Caco-2 (cell line): ENCODE results near the gene SNRNP40. TPM values are rescaled to one million over a fixed set of nuclear protein-coding genes. Genes with fewer than 3 reads are reported as not detected.

ENCODE experiments used
- BruUV-seq: library from RNA; stranded (reverse); fragments of 400-500 nt; replicated peaks from 2 replicates; lab custom pipeline; 2021; lab: Mats Ljungman, UMichigan
- CTCF ChIA-PET: fragments of 300-600 bp; sonication (Branson Sonifier 250); formaldehyde crosslinking; loops from one replicate; lab custom pipeline; 2022; ENCODE audit warnings: antibody characterized with exemption; lab: Charles Lee
- POLR2A ChIA-PET: fragments of 300-600 bp; sonication (Branson Sonifier 250); formaldehyde crosslinking; loops from one replicate; lab custom pipeline; 2022; ENCODE audit warnings: antibody characterized with exemption; lab: Charles Lee
- DNase-seq, 2 experiments: peaks; one replicate each; pipeline versions ENCODE4 v3.0.0 to v3.0.0-alpha.2; 2020 to 2022
- H3K27me3 ChIP-seq: replicated peaks from 2 replicates; pipeline ENCODE4 v1.6.0; 2011; ENCODE audit warnings: low read length; ENCODE audit not compliant: control insufficient read depth, insufficient read depth
- H3K36me3 ChIP-seq: 2 replicates; pipeline ENCODE4 v1.5.1; 2011; ENCODE audit warnings: low read length; ENCODE audit not compliant: control insufficient read depth, insufficient read depth
- H3K4me1 ChIP-seq: fragments of 250-450 bp; sonication (Bioruptor Pico); 2 replicates; pipeline ENCODE4 v1.5.1; 2020; ENCODE audit warnings: mild to moderate bottlenecking
- H3K4me3 ChIP-seq: 2 replicates; pipeline ENCODE4 v1.5.1; 2011; ENCODE audit warnings: low read depth, mild to moderate bottlenecking, control low read depth, low read length
- H3K9me3 ChIP-seq: fragments of 250-450 bp; sonication (Bioruptor Pico); 2 replicates; pipeline ENCODE4 v1.5.1; 2020; ENCODE audit warnings: mild to moderate bottlenecking, moderate library complexity
- H3K27ac Mint-ChIP-seq: one replicate; pipeline ENCODE4 v1.8.0; 2022; ENCODE audit warnings: mixed read lengths; ENCODE audit not compliant: unreplicated experiment
- H3K27me3 Mint-ChIP-seq: one replicate; pipeline ENCODE4 v1.8.0; 2022; ENCODE audit warnings: mixed read lengths; ENCODE audit not compliant: insufficient read depth, unreplicated experiment
- H3K36me3 Mint-ChIP-seq: one replicate; pipeline ENCODE4 v1.8.0; 2022; ENCODE audit warnings: mild to moderate bottlenecking, mixed read lengths; ENCODE audit not compliant: insufficient read depth, unreplicated experiment
- H3K4me1 Mint-ChIP-seq: one replicate; pipeline ENCODE4 v1.8.0; 2022; ENCODE audit warnings: low read depth, mixed read lengths; ENCODE audit not compliant: unreplicated experiment
- H3K4me3 Mint-ChIP-seq: one replicate; pipeline ENCODE4 v1.8.0; 2022; ENCODE audit warnings: mild to moderate bottlenecking, moderate library complexity, mixed read lengths; ENCODE audit not compliant: unreplicated experiment
- H3K9me3 Mint-ChIP-seq: one replicate; pipeline ENCODE4 v1.8.0; 2022; ENCODE audit warnings: mixed read lengths; ENCODE audit not compliant: unreplicated experiment
- intact Hi-C: fragments of 100-400 bp; cut with micrococcal nuclease; formaldehyde crosslinking; loops from one replicate; pipeline ENCODE4 v1.10.0; 2022; ENCODE audit not compliant: unreplicated experiment
- total RNA-seq: library from RNA; stranded (reverse); gene quantifications from 2 replicates; pipeline ENCODE4 v1.2.3, GENCODE V29; 2022
- TF ChIP-seq, protein P1 (sequence below), 2 experiments: fragments of 200-600 bp in 1 of 2; IDR thresholded peaks; 1 replicate in 1 of 2; 2 replicates in 1 of 2; pipeline versions ENCODE4 v1.5.1 to v1.8.0; 2011 to 2022; ENCODE audit warnings: antibody characterized with exemption in 1 of 2, control low read depth in 1 of 2, inconsistent platforms in 1 of 2, low read depth in 1 of 2, low read length in 1 of 2, mild to moderate bottlenecking in 1 of 2, moderate library complexity in 1 of 2; ENCODE audit not compliant: insufficient read depth in 1 of 2, severe bottlenecking in 1 of 2, unreplicated experiment in 1 of 2

Gene SNRNP40
- total RNA-seq, 1 experiment from 2014 or later = 49.5 TPM

DNA sequence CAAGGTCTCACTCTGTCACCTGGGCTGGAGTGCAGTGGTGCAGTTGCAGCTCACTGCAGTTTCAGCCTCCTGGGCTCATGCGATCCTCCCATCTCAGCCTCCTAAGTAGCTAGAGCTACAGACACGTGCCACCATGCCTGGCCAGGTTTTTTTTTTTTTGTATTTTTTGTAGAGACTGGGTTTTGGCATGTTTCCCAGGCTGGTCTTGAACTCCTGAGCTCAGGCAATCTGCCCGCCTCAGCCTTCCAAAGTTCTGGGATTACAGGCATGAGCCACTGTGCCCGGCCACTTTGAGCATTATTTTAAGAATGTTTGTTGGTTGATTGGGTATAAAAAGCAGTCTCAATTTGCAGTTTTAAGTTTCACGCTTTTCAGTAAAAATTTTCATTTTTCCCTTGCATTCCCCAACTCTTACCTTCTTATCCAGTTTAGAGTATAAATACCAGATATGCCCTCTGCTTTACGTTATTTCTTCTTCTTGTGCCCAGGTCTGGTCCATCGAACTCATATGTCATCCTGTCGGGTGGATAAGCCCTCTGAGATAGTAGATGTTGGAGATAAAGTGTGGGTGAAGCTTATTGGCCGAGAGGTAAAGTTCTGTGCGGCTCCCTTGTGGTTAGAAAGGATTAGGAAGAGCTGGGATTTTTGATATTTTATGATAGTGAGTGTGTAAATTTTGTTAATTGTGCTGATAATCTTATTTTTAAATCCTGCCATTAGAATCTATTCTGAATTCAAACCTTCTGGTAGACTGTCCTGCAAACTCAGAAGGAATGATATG, 40.3 kb upstream of the SNRNP40 start:
- intact Hi-C loops = no loop called here
- Mint-ChIP-seq H3K4me1 (no peaks in the 10 kb centered on the region), H3K36me3 (peaks cover 6% of the 10 kb centered on the region), H3K9me3 (no peaks in the 10 kb centered on the region), H3K4me3 (no peak overlapping the region), H3K27ac (no peak overlapping the region), H3K27me3 (no peaks in the 10 kb centered on the region)
- POLR2A ChIA-PET = no interaction called here
- H3K9me3 ChIP-seq = no peaks in the 10 kb centered on the region
- no peaks in the 10 kb centered on the region for H3K4me1 ChIP-seq
- no peaks in the 10 kb centered on the region for H3K36me3 ChIP-seq
- no peak for DNase-seq
- no TSS peak for BruUV-seq
- CTCF ChIA-PET = no interaction called here
- no peaks in the 10 kb centered on the region for H3K27me3 ChIP-seq
- TF ChIP-seq, protein P1, sequence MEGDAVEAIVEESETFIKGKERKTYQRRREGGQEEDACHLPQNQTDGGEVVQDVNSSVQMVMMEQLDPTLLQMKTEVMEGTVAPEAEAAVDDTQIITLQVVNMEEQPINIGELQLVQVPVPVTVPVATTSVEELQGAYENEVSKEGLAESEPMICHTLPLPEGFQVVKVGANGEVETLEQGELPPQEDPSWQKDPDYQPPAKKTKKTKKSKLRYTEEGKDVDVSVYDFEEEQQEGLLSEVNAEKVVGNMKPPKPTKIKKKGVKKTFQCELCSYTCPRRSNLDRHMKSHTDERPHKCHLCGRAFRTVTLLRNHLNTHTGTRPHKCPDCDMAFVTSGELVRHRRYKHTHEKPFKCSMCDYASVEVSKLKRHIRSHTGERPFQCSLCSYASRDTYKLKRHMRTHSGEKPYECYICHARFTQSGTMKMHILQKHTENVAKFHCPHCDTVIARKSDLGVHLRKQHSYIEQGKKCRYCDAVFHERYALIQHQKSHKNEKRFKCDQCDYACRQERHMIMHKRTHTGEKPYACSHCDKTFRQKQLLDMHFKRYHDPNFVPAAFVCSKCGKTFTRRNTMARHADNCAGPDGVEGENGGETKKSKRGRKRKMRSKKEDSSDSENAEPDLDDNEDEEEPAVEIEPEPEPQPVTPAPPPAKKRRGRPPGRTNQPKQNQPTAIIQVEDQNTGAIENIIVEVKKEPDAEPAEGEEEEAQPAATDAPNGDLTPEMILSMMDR (IDR thresholded peaks at IDR 0.05; ENCODE audit: insufficient read depth in 1 of 2, low read depth in 1 of 2, low read length in 1 of 2, severe bottlenecking in 1 of 2, unreplicated experiment in 1 of 2) = no peak
- H3K4me3 ChIP-seq = no peak overlapping the region

GRCh38 chr1:31335007-31335406, 38.4 kb upstream of the SNRNP40 start:
- no peak overlapping the region for H3K27ac Mint-ChIP-seq
- peaks cover 6% of the 10 kb centered on the region for H3K36me3 Mint-ChIP-seq
- H3K4me3 ChIP-seq = no peak overlapping the region
- H3K4me1 Mint-ChIP-seq = no peaks in the 10 kb centered on the region
- H3K36me3 ChIP-seq = no peaks in the 10 kb centered on the region
- no TSS peak for BruUV-seq
- no peaks in the 10 kb centered on the region for H3K9me3 Mint-ChIP-seq
- H3K4me1 ChIP-seq = no peaks in the 10 kb centered on the region
- intact Hi-C loops = loop anchor here (1.0 kb wide), 1 partner anchor 151 kb away; no protein-coding TSS in a partner anchor
- H3K4me3 Mint-ChIP-seq = no peak overlapping the region
- ChIA-PET CTCF (interaction anchor here (1.3 kb wide), 1 partner anchor 149 kb away, joined by 3 read pairs; no protein-coding TSS in a partner anchor), POLR2A (no interaction called here)
- no peaks in the 10 kb centered on the region for H3K27me3 ChIP-seq
- H3K9me3 ChIP-seq = no peaks in the 10 kb centered on the region
- peak in 1 of 2 experiments; percentile 33 for DNase-seq
- H3K27me3 Mint-ChIP-seq = no peaks in the 10 kb centered on the region
- TF ChIP-seq, protein P1 (IDR thresholded peaks at IDR 0.05; ENCODE audit: insufficient read depth in 1 of 2, low read depth in 1 of 2, low read length in 1 of 2, severe bottlenecking in 1 of 2, unreplicated experiment in 1 of 2) = peak in 1 of 2 experiments; percentile 46

DNA sequence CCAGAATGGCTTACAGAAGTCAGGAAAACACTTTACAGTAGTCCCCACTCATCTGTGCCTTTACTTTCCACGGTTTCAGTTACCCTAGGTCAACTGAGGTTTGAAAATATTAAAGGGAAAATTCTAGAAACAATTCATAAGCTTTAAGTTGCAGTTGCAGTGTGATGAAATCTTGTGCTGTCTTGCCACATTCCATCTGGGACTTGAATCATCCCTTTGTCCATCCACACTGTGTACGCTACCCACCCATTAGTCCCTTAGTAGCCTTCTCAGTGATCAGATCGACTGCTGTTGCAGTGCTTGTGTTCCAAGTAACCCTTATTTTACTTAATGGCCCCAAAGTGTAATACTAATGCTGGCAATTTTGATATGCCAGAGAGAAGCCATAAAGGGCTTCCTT, 30.8 kb upstream of the SNRNP40 start:
- Histone ChIP-seq H3K4me1 (no peaks in the 10 kb centered on the region), H3K36me3 (no peaks in the 10 kb centered on the region), H3K27me3 (no peaks in the 10 kb centered on the region), H3K4me3 (no peak overlapping the region), H3K9me3 (no peaks in the 10 kb centered on the region)
- Mint-ChIP-seq H3K4me3 (no peak overlapping the region), H3K36me3 (no peaks in the 10 kb centered on the region), H3K27ac (peak overlapping the region; percentile 39), H3K27me3 (no peaks in the 10 kb centered on the region), H3K9me3 (no peaks in the 10 kb centered on the region), H3K4me1 (no peaks in the 10 kb centered on the region)
- intact Hi-C loops = no loop called here
- POLR2A ChIA-PET = interaction anchor here (0.6 kb wide), 1 partner anchor 46 kb away, joined by 4 read pairs; no protein-coding TSS in a partner anchor
- TF ChIP-seq, protein P1 (IDR thresholded peaks at IDR 0.05; ENCODE audit: insufficient read depth in 1 of 2, low read depth in 1 of 2, low read length in 1 of 2, severe bottlenecking in 1 of 2, unreplicated experiment in 1 of 2) = no peak
- no peak for DNase-seq
- BruUV-seq = no TSS peak
- CTCF ChIA-PET = no interaction called here
